CD14-positive monocyte (primary cell): ENCODE measurements around the gene IL16. TPM values are rescaled to one million over a fixed set of nuclear protein-coding genes. Genes with fewer than 3 reads are reported as not detected.

Source experiments
- DNase-seq, 3 donors: peaks; one replicate each; pipeline ENCODE4 v3.0.0-alpha.2; 2011 to 2022
- H2AFZ ChIP-seq: 2 replicates; pipeline ENCODE4 v1.6.0; 2012; ENCODE audit warnings: mild to moderate bottlenecking, low read depth, low read length, inconsistent platforms; ENCODE audit not compliant: insufficient read depth, poor library complexity, severe bottlenecking
- H3K27ac ChIP-seq, 2 donors: 1 replicate in 1 of 2; 2 replicates in 1 of 2; pipeline ENCODE4 v1.5.1; 2012 to 2013; ENCODE audit warnings: low read length in 2 of 2, control low read depth in 1 of 2, inconsistent platforms in 1 of 2, low read depth in 1 of 2, mild to moderate bottlenecking in 1 of 2
- H3K27me3 ChIP-seq, 2 donors: one replicate each; pipeline versions ENCODE4 v1.6.0 to v1.6.1; 2011 to 2013; ENCODE audit warnings: low read length in 2 of 2; ENCODE audit not compliant: control insufficient read depth in 2 of 2, insufficient read depth in 2 of 2
- H3K36me3 ChIP-seq, 2 donors: replicated peaks in 1 of 2; 1 replicate in 1 of 2; 2 replicates in 1 of 2; pipeline versions ENCODE4 v1.5.1 to v1.6.1; 2012 to 2013; ENCODE audit warnings: low read length in 2 of 2, control low read depth in 1 of 2, inconsistent platforms in 1 of 2, mild to moderate bottlenecking in 1 of 2; ENCODE audit not compliant: insufficient read depth in 2 of 2, control insufficient read depth in 1 of 2
- H3K4me1 ChIP-seq, 2 donors: 1 replicate in 1 of 2; 2 replicates in 1 of 2; pipeline versions ENCODE4 v1.5.1 to v1.6.1; 2012 to 2013; ENCODE audit warnings: low read length in 2 of 2, control low read depth in 1 of 2, inconsistent platforms in 1 of 2, mild to moderate bottlenecking in 1 of 2, moderate library complexity in 1 of 2; ENCODE audit not compliant: insufficient read depth in 2 of 2, control insufficient read depth in 1 of 2
- H3K4me2 ChIP-seq: replicated peaks from 2 replicates; pipeline ENCODE3; 2012; ENCODE audit warnings: low read length, moderate library complexity, mild to moderate bottlenecking; ENCODE audit not compliant: poor library complexity, severe bottlenecking; ENCODE audit errors: extremely low read depth
- H3K4me3 ChIP-seq, 3 experiments: fragments of 200-600 bp in 1 of 3; sonication (generic) in 1 of 3; replicated peaks in 1 of 3; 1 replicate in 2 of 3; 2 replicates in 1 of 3; pipeline ENCODE4 v1.5.1; 2011 to 2013; ENCODE audit warnings: low read length in 3 of 3, mild to moderate bottlenecking in 3 of 3, control low read depth in 2 of 3, low read depth in 2 of 3, inconsistent platforms in 1 of 3, moderate library complexity in 1 of 3
- H3K79me2 ChIP-seq: 2 replicates; pipeline ENCODE4 v1.6.0; 2012; ENCODE audit warnings: mild to moderate bottlenecking, control low read depth, inconsistent platforms, low read length, moderate library complexity; ENCODE audit not compliant: insufficient read depth
- H3K9ac ChIP-seq: 2 replicates; pipeline ENCODE4 v1.6.0; 2017; ENCODE audit warnings: low read length, mild to moderate bottlenecking; ENCODE audit not compliant: insufficient read depth, poor library complexity, severe bottlenecking
- H3K9me3 ChIP-seq, 2 donors: replicated peaks in 1 of 2; 1 replicate in 1 of 2; 2 replicates in 1 of 2; pipeline versions ENCODE4 v1.5.1 to v1.6.1; 2012 to 2013; ENCODE audit warnings: low read length in 2 of 2, control low read depth in 1 of 2; ENCODE audit not compliant: control insufficient read depth in 1 of 2, insufficient read depth in 1 of 2
- H4K20me1 ChIP-seq: 2 replicates; pipeline ENCODE4 v1.6.0; 2012; ENCODE audit warnings: mild to moderate bottlenecking, low read length, control low read depth, moderate library complexity; ENCODE audit not compliant: insufficient read depth
- H3K27ac Mint-ChIP-seq, 7 donors: one replicate each; pipeline ENCODE4 v1.8.0; 2020; ENCODE audit warnings: mild to moderate bottlenecking in 7 of 7, mixed read lengths in 7 of 7, moderate library complexity in 6 of 7, inconsistent platforms in 2 of 7
- H3K27me3 Mint-ChIP-seq, 3 donors: one replicate each; pipeline ENCODE4 v1.8.0; 2021 to 2022; ENCODE audit warnings: low read depth in 3 of 3, mild to moderate bottlenecking in 3 of 3, mixed read lengths in 3 of 3, moderate library complexity in 3 of 3, inconsistent platforms in 1 of 3
- H3K36me3 Mint-ChIP-seq, 2 donors: one replicate each; pipeline ENCODE4 v1.8.0; 2020; ENCODE audit warnings: mixed read lengths in 2 of 2, inconsistent platforms in 1 of 2, mild to moderate bottlenecking in 1 of 2
- H3K4me1 Mint-ChIP-seq: one replicate; pipeline ENCODE4 v1.8.0; 2020; ENCODE audit warnings: mild to moderate bottlenecking, mixed read lengths
- H3K4me3 Mint-ChIP-seq, 2 donors: one replicate each; pipeline ENCODE4 v1.8.0; 2020; ENCODE audit warnings: mild to moderate bottlenecking in 2 of 2, mixed read lengths in 2 of 2, moderate library complexity in 1 of 2
- H3K9me3 Mint-ChIP-seq, 7 donors: one replicate each; pipeline ENCODE4 v1.8.0; 2020 to 2022; ENCODE audit warnings: mixed read lengths in 7 of 7, mild to moderate bottlenecking in 6 of 7, moderate library complexity in 6 of 7, inconsistent platforms in 2 of 7
- CTCF ChIP-seq: fragments of 200-600 bp; IDR thresholded peaks from one replicate; pipeline ENCODE4 v1.8.0; 2022; ENCODE audit warnings: antibody characterized with exemption, mild to moderate bottlenecking
- WGBS: methylation state at CpG from one replicate; pipeline ENCODE4 v1.1.5; 2013; ENCODE audit warnings: missing lambda C conversion rate; ENCODE audit not compliant: insufficient coverage; 5-methylcytosine and 5-hydroxymethylcytosine counted together
- intact Hi-C, 2 donors: fragments of 100-400 bp; cut with micrococcal nuclease; formaldehyde crosslinking; loops; one replicate each; pipeline versions ENCODE4 v1.15.0 to v1.15.1; 2023
- polyA plus RNA-seq, 3 donors: library from polyadenylated mRNA; depleted of rRNA in 1 of 3; unstranded in 2 of 3; stranded (reverse) in 1 of 3; fragments of 300-500 nt in 2 of 3; fragments of >200 nt in 1 of 3; fragmentation: Illumina TruSeq in 2 of 3; gene quantifications; 1 replicate in 2 of 3; 2 replicates in 1 of 3; pipeline ENCODE4 v1.2.3, GENCODE V29; 2012 to 2021

Gene IL16
- polyA plus RNA-seq, 3 donors: 64.8 to 95.1 (median 71.5) TPM

- Histone ChIP-seq H3K79me2 (no peaks in the 10 kb centered on the region), H3K4me3 (no peak overlapping the region), H3K4me2 (no peak overlapping the region), H2AFZ (no peak overlapping the region), H3K9ac (no peak overlapping the region), H3K4me1 (no peaks in the 10 kb centered on the region), H3K9me3 (no peaks in the 10 kb centered on the region), H3K36me3 (no peaks in the 10 kb centered on the region), H4K20me1 (no peaks in the 10 kb centered on the region), H3K27me3 (no peaks in the 10 kb centered on the region), H3K27ac (no peak overlapping the region)
- intact Hi-C loops: no loop called here
- TF ChIP-seq CTCF: no peak
- 87% methylated on average over 3 of the region's 5 CpGs for WGBS
- no peaks in the 10 kb centered on the region for H3K36me3 Mint-ChIP-seq
- peaks cover 4 to 9% (median 5%) of the 10 kb centered on the region in 3 donors for H3K27me3 Mint-ChIP-seq
- no peak for DNase-seq
- no peaks in the 10 kb centered on the region for H3K4me1 Mint-ChIP-seq
- H3K27ac Mint-ChIP-seq: no peak overlapping the region
- no peak overlapping the region for H3K4me3 Mint-ChIP-seq
- H3K9me3 Mint-ChIP-seq: peaks cover 0 to 8% (median 0%) of the 10 kb centered on the region in 7 donors
Observed at GRCh38 chr15:81254277-81254915, 57.7 kb downstream of the IL16 start.

GRCh38 chr15:81254916-81255290, 58.2 kb downstream of the IL16 start:
- no peaks in the 10 kb centered on the region for H3K27me3 ChIP-seq
- H3K9me3 ChIP-seq: no peaks in the 10 kb centered on the region
- H3K4me1 ChIP-seq: no peaks in the 10 kb centered on the region
- no peak overlapping the region for H3K4me3 ChIP-seq
- no peaks in the 10 kb centered on the region for H3K36me3 Mint-ChIP-seq
- no peak overlapping the region for H3K27ac Mint-ChIP-seq
- no peak for DNase-seq
- no peaks in the 10 kb centered on the region for H3K79me2 ChIP-seq
- no peak overlapping the region for H3K9ac ChIP-seq
- no peak overlapping the region for H3K27ac ChIP-seq
- intact Hi-C loops: no loop called here
- 71% methylated on average over 1 of the region's 3 CpGs for WGBS
- no peak overlapping the region for H3K4me2 ChIP-seq
- H2AFZ ChIP-seq: no peak overlapping the region
- no peaks in the 10 kb centered on the region for H3K4me1 Mint-ChIP-seq
- TF ChIP-seq CTCF: no peak
- H4K20me1 ChIP-seq: no peaks in the 10 kb centered on the region
- H3K27me3 Mint-ChIP-seq: peaks cover 3 to 9% (median 4%) of the 10 kb centered on the region in 3 donors
- no peak overlapping the region for H3K4me3 Mint-ChIP-seq
- H3K36me3 ChIP-seq: no peaks in the 10 kb centered on the region
- peaks cover 0 to 8% (median 0%) of the 10 kb centered on the region in 7 donors for H3K9me3 Mint-ChIP-seq
